Panc1 (cell line): ENCODE data around the gene SLC39A2. TPM values are rescaled to one million over a fixed set of nuclear protein-coding genes. Genes with fewer than 3 reads are reported as not detected.

ENCODE experiments used
- ATAC-seq: fragments of 200-7000 bp; cut with Tn5 transposase; 2 replicates; pipeline ENCODE4 v1.9.1; 2020; ENCODE audit warnings: mild to moderate bottlenecking, moderate library complexity
- BruUV-seq: library from RNA; stranded (reverse); fragments of 400-500 nt; replicated peaks from 2 replicates; lab custom pipeline; 2021; lab: Mats Ljungman, UMichigan
- CTCF ChIA-PET: fragments of 300-600 bp; sonication (Branson Sonifier 250); formaldehyde crosslinking; loops from one replicate; lab custom pipeline; 2022; ENCODE audit warnings: antibody characterized with exemption; lab: Charles Lee
- POLR2A ChIA-PET: fragments of 300-600 bp; sonication (Branson Sonifier 250); formaldehyde crosslinking; loops from one replicate; lab custom pipeline; 2022; ENCODE audit warnings: antibody characterized with exemption; lab: Charles Lee
- DNase-seq: peaks from one replicate; pipeline ENCODE4 v3.0.0-alpha.2; 2010; ENCODE audit warnings: low read depth, low spot score
- H3K27ac ChIP-seq: 2 replicates; pipeline ENCODE4 v1.5.1; 2011; ENCODE audit warnings: mild to moderate bottlenecking, low read length, inconsistent platforms
- H3K27me3 ChIP-seq: fragments of 200-500 bp; sonication (Bioruptor generic); 2 replicates; pipeline ENCODE4 v1.6.0; 2014; ENCODE audit warnings: low read length, inconsistent platforms; ENCODE audit not compliant: control insufficient read depth, insufficient read depth
- H3K36me3 ChIP-seq: fragments of 200-500 bp; sonication (Bioruptor generic); 2 replicates; pipeline ENCODE4 v1.5.1; 2014; ENCODE audit warnings: inconsistent platforms, mild to moderate bottlenecking, low read length, moderate library complexity; ENCODE audit not compliant: control insufficient read depth, insufficient read depth
- H3K4me1 ChIP-seq: 2 replicates; pipeline ENCODE4 v1.5.1; 2011; ENCODE audit warnings: inconsistent platforms, mild to moderate bottlenecking, low read length, moderate library complexity; ENCODE audit not compliant: control insufficient read depth, insufficient read depth
- H3K4me3 ChIP-seq, 2 experiments: 2 replicates each; pipeline ENCODE4 v1.5.1; 2011 to 2012; ENCODE audit warnings: low read depth in 2 of 2, low read length in 2 of 2, mild to moderate bottlenecking in 2 of 2, inconsistent platforms in 1 of 2, moderate library complexity in 1 of 2
- H3K9me3 ChIP-seq: fragments of 200-500 bp; sonication (Bioruptor generic); 2 replicates; pipeline ENCODE4 v1.5.1; 2014; ENCODE audit warnings: low read depth, mild to moderate bottlenecking, inconsistent platforms, low read length, moderate library complexity; ENCODE audit not compliant: control insufficient read depth, insufficient read depth
- CTCF ChIP-seq: fragments of 450-650 bp; IDR thresholded peaks from 2 replicates; pipeline ENCODE4 v1.5.1; 2017; ENCODE audit warnings: mild to moderate bottlenecking
- POLR2AphosphoS5 ChIP-seq: IDR thresholded peaks from 2 replicates; pipeline ENCODE4 v1.6.1; 2012; ENCODE audit warnings: mild to moderate bottlenecking, low read depth, low read length, moderate library complexity
- REST ChIP-seq, 2 experiments: IDR thresholded peaks; 2 replicates each; pipeline ENCODE4 v1.6.1; 2011 to 2012; ENCODE audit warnings: low read depth in 2 of 2, control low read depth in 1 of 2, low read length in 1 of 2, mild to moderate bottlenecking in 1 of 2, moderate library complexity in 1 of 2; ENCODE audit not compliant: insufficient read depth in 1 of 2
- SIN3A ChIP-seq: IDR thresholded peaks from 2 replicates; pipeline ENCODE4 v1.6.1; 2012; ENCODE audit warnings: low read depth, mild to moderate bottlenecking, low read length, moderate library complexity, borderline replicate concordance; ENCODE audit not compliant: insufficient read depth
- TCF7L2 ChIP-seq: IDR thresholded peaks from 2 replicates; pipeline ENCODE4 v1.6.1; 2011; ENCODE audit warnings: mild to moderate bottlenecking, low read depth, low read length, inconsistent platforms
- in situ Hi-C: cut with HindIII; loops from 2 replicates; pipeline ENCODE4 v1.10.0; 2016; ENCODE audit warnings: low sequenced_read_pairs, low pct_unique_long_range_greater_than_20kb
- intact Hi-C: fragments of 100-400 bp; cut with micrococcal nuclease; formaldehyde crosslinking; loops from one replicate; pipeline ENCODE4 v1.10.0; 2022; ENCODE audit not compliant: unreplicated experiment
- total RNA-seq: library from RNA; stranded (reverse); gene quantifications from one replicate; pipeline ENCODE4 v1.2.1, GENCODE V29; 2021; ENCODE audit not compliant: unreplicated experiment

SLC39A2 gene
- total RNA-seq, 1 experiment from 2014 or later, result not detected

GRCh38 chr14:21017528-21018245 lies 18.6 kb downstream of the SLC39A2 start:
- BruUV-seq, result no TSS peak
- CTCF ChIA-PET, result no interaction called here
- H3K27me3 ChIP-seq, result peaks cover 2% of the 10 kb centered on the region; the same call in 1 of the 2 replicates
- no peak overlapping the region for H3K4me3 ChIP-seq
- in situ Hi-C loops (no loop called here), intact Hi-C loops (no loop called here)
- no peak for DNase-seq
- H3K4me1 ChIP-seq, result no peaks in the 10 kb centered on the region
- H3K9me3 ChIP-seq, result no peaks in the 10 kb centered on the region
- H3K27ac ChIP-seq, result no peak overlapping the region
- H3K36me3 ChIP-seq, result no peaks in the 10 kb centered on the region
- POLR2A ChIA-PET, result interaction anchor here (0.5 kb wide), 1 partner anchor 345 kb away, joined by 7 read pairs; no protein-coding TSS in a partner anchor
- ATAC-seq, result no peak
- TF ChIP-seq POLR2AphosphoS5 (no peak), SIN3A (no peak), TCF7L2 (no peak), CTCF (no peak), REST (IDR thresholded peaks at IDR 0.05; ENCODE audit: insufficient read depth in 1 of 2, low read depth in 2 of 2, low read length in 1 of 2) (no peak)

GRCh38 chr14:21018286-21018685 lies 19.2 kb downstream of the SLC39A2 start:
- intact Hi-C loops (no loop called here), in situ Hi-C loops (no loop called here)
- CTCF ChIA-PET, result no interaction called here

More at GRCh38 chr14:21018286-21018685, 19.2 kb downstream of the SLC39A2 start:
- DNase-seq (no peak), ATAC-seq (no peak)
- Histone ChIP-seq H3K4me1 (no peaks in the 10 kb centered on the region), H3K9me3 (no peaks in the 10 kb centered on the region), H3K4me3 (no peak overlapping the region), H3K27ac (no peak overlapping the region), H3K27me3 (peaks cover 2% of the 10 kb centered on the region; the same call in 1 of the 2 replicates), H3K36me3 (no peaks in the 10 kb centered on the region)
- POLR2A ChIA-PET, result interaction anchor here (0.5 kb wide), 1 partner anchor 346 kb away, joined by 7 read pairs; no protein-coding TSS in a partner anchor
- no TSS peak for BruUV-seq
- TF ChIP-seq CTCF (no peak), SIN3A (no peak), TCF7L2 (no peak), REST (IDR thresholded peaks at IDR 0.05; ENCODE audit: insufficient read depth in 1 of 2, low read depth in 2 of 2, low read length in 1 of 2) (no peak), POLR2AphosphoS5 (no peak)
